Spleen (tissue), 11 donors: ENCODE results near the gene DKK2. TPM values are rescaled to one million over a fixed set of nuclear protein-coding genes. Genes with fewer than 3 reads are reported as not detected.

Source experiments
- DNase-seq: peaks from one replicate; pipeline ENCODE4 v3.0.0-alpha.2; 2020
- H3K27ac ChIP-seq, 8 donors: fragments of 200-600 bp; sonication (generic) in 7 of 8; 1 replicate in 4 of 8; 2 replicates in 4 of 8; pipeline versions ENCODE4 v1.5.0 to v1.8.0; 2016 to 2021; ENCODE audit warnings: inconsistent platforms in 4 of 8, mild to moderate bottlenecking in 4 of 8, moderate library complexity in 1 of 8
- H3K27me3 ChIP-seq, 7 donors: fragments of 200-600 bp; sonication (generic) in 6 of 7; replicated peaks in 1 of 7; 1 replicate in 4 of 7; 2 replicates in 3 of 7; pipeline versions ENCODE4 v1.5.0 to v1.8.0; 2016 to 2021; ENCODE audit warnings: inconsistent platforms in 3 of 7, mild to moderate bottlenecking in 1 of 7
- H3K36me3 ChIP-seq, 6 donors: fragments of 200-600 bp; sonication (generic) in 5 of 6; 1 replicate in 4 of 6; 2 replicates in 2 of 6; pipeline versions ENCODE4 v1.5.0 to v1.8.0; 2016 to 2021; ENCODE audit warnings: inconsistent platforms in 2 of 6
- H3K4me1 ChIP-seq, 6 donors: fragments of 200-600 bp; sonication (generic) in 5 of 6; 1 replicate in 3 of 6; 2 replicates in 3 of 6; pipeline versions ENCODE4 v1.5.0 to v1.8.0; 2016 to 2021; ENCODE audit warnings: inconsistent platforms in 3 of 6
- H3K4me3 ChIP-seq, 8 donors: fragments of 200-600 bp; sonication (generic) in 7 of 8; 1 replicate in 4 of 8; 2 replicates in 4 of 8; pipeline versions ENCODE4 v1.5.0 to v1.8.0; 2016 to 2021; ENCODE audit warnings: inconsistent platforms in 4 of 8, mild to moderate bottlenecking in 4 of 8, moderate library complexity in 2 of 8
- H3K9me3 ChIP-seq, 8 donors: fragments of 200-600 bp; sonication (generic) in 7 of 8; 1 replicate in 4 of 8; 2 replicates in 4 of 8; pipeline versions ENCODE4 v1.5.0 to v1.8.0; 2016 to 2021; ENCODE audit warnings: inconsistent platforms in 4 of 8
- CTCF ChIP-seq, 11 experiments: fragments of 200-600 bp in 7 of 11; fragments of 450-650 bp in 4 of 11; sonication (generic) in 4 of 11; IDR thresholded peaks in 8 of 11; conservative IDR thresholded peaks in 3 of 11; 1 replicate in 7 of 11; 2 replicates in 4 of 11; pipeline versions ENCODE4 v1.4.0 to v1.8.0; 2016 to 2021; ENCODE audit warnings: antibody characterized with exemption in 11 of 11, inconsistent platforms in 4 of 11, mild to moderate bottlenecking in 1 of 11
- POLR2A ChIP-seq, 3 donors: fragments of 450-650 bp; IDR thresholded peaks; one replicate each; pipeline ENCODE4 v1.5.1; 2017; ENCODE audit warnings: antibody characterized with exemption in 3 of 3, mild to moderate bottlenecking in 1 of 3
- POLR2AphosphoS5 ChIP-seq, 3 donors: sonication (generic); formaldehyde crosslinking; IDR thresholded peaks; one replicate each; pipeline ENCODE4 v1.5.1; 2017; ENCODE audit warnings: antibody characterized with exemption in 3 of 3
- WGBS, 5 donors: extraction: QIAGEN DNeasy Blood & Tissue Kit in 3 of 5; methylation state at CpG; one replicate each; pipeline versions ENCODE4 v1.1.5 to v1.1.7; 2013 to 2018; 5-methylcytosine and 5-hydroxymethylcytosine counted together
- intact Hi-C: fragments of 100-400 bp; cut with DNase I; formaldehyde crosslinking; loops from one replicate; pipeline ENCODE4 v1.15.0; 2023; ENCODE audit warnings: low total_unique reads
- polyA plus RNA-seq, 3 donors: library from polyadenylated mRNA; stranded (reverse); fragments of 200-250 nt; gene quantifications; one replicate each; pipeline ENCODE4 v1.2.1, GENCODE V29; 2013
- total RNA-seq, 7 donors: library from RNA; depleted of rRNA in 3 of 7; stranded (reverse); fragments of >200 nt in 3 of 7; fragmentation: NEBNext Ultra II Directional in 4 of 7; extraction: Animal tissue kit (Norgen Biotek cat#: 25700) in 4 of 7; gene quantifications; one replicate each; pipeline versions ENCODE4 v1.1.0 to v1.2.1, GENCODE V29; 2016 to 2021
- donor health status: healthy with polysubstance abuse.
- donor health status: DM: no; HTN: no; CAD: no; lungs with moderate emphysema.
- donor health status: DM: no; HTN: no; CAD: no.
- donor health status: Bipolar disorder and iron deficiency.
- donor health status: healthy.
- donor health status: DM: no; HTN: no; CAD: no.
- donor health status: DM: yes; HTN: yes; CAD: no.

Gene DKK2
- total and polyA plus RNA-seq, 10 donors, result 0.20 to 2.0 (median 0.51) TPM

- no peak for TF ChIP-seq POLR2A (IDR thresholded peaks at IDR 0.05)
- TF ChIP-seq POLR2AphosphoS5 (IDR thresholded peaks at IDR 0.05), result no peak
- no peak for TF ChIP-seq CTCF (IDR thresholded peaks at IDR 0.05 in 8 of 11, conservative IDR thresholded peaks at IDR 0.05 in 3 of 11)
- no peak overlapping the region for H3K4me3 ChIP-seq
- no peaks in the 10 kb centered on the region for H3K36me3 ChIP-seq
- intact Hi-C loops, result no loop called here
- no peaks in the 10 kb centered on the region for H3K27me3 ChIP-seq
- no peak overlapping the region for H3K27ac ChIP-seq
- no peak for DNase-seq
- no peaks in the 10 kb centered on the region for H3K4me1 ChIP-seq
- H3K9me3 ChIP-seq, result peaks cover 0 to 4% (median 0%) of the 10 kb centered on the region in 8 donors
Observed at GRCh38 chr4:107071108-107071507, 35.0 kb upstream of the DKK2 start.

GRCh38 chr4:107069049-107069448 lies 32.9 kb upstream of the DKK2 start:
- Histone ChIP-seq H3K27me3 (no peaks in the 10 kb centered on the region), H3K4me1 (no peaks in the 10 kb centered on the region), H3K4me3 (no peak overlapping the region), H3K36me3 (no peaks in the 10 kb centered on the region), H3K9me3 (peaks cover 0 to 4% (median 0%) of the 10 kb centered on the region in 8 donors), H3K27ac (no peak overlapping the region)
- intact Hi-C loops, result no loop called here
- WGBS, 5 donors, result 54 to 89% (median 79%) methylated on average over 3 of the region's 3 CpGs
- DNase-seq, result no peak
- TF ChIP-seq CTCF (IDR thresholded peaks at IDR 0.05 in 8 of 11, conservative IDR thresholded peaks at IDR 0.05 in 3 of 11), result no peak
- TF ChIP-seq POLR2AphosphoS5 (IDR thresholded peaks at IDR 0.05), result no peak

- H3K4me1 ChIP-seq, result no peaks in the 10 kb centered on the region
- H3K9me3 ChIP-seq, result no peaks in the 10 kb centered on the region
- no peaks in the 10 kb centered on the region for H3K27me3 ChIP-seq
- H3K4me3 ChIP-seq, result no peak overlapping the region
- no peaks in the 10 kb centered on the region for H3K36me3 ChIP-seq
- intact Hi-C loops, result no loop called here
- WGBS, 5 donors, result 23 to 77% (median 70%) methylated on average over 1 of the region's 1 CpG
- DNase-seq, result no peak
- TF ChIP-seq POLR2A (IDR thresholded peaks at IDR 0.05) (no peak), POLR2AphosphoS5 (IDR thresholded peaks at IDR 0.05) (no peak), CTCF (IDR thresholded peaks at IDR 0.05 in 8 of 11, conservative IDR thresholded peaks at IDR 0.05 in 3 of 11) (no peak)
- no peak overlapping the region for H3K27ac ChIP-seq
Observed at GRCh38 chr4:107068116-107068515, 32.0 kb upstream of the DKK2 start.

GRCh38 chr4:107066621-107067020 lies 30.5 kb upstream of the DKK2 start:
- H3K4me3 ChIP-seq, result no peak overlapping the region
- H3K27ac ChIP-seq, result no peak overlapping the region
- H3K36me3 ChIP-seq, result no peaks in the 10 kb centered on the region
- DNase-seq, result no peak
- H3K27me3 ChIP-seq, result no peaks in the 10 kb centered on the region
- 88 to 100% (median 94%) methylated on average over 1 of the region's 1 CpG for WGBS, 5 donors
- intact Hi-C loops, result no loop called here
- TF ChIP-seq POLR2AphosphoS5 (IDR thresholded peaks at IDR 0.05), result no peak
- H3K4me1 ChIP-seq, result no peaks in the 10 kb centered on the region
- H3K9me3 ChIP-seq, result no peaks in the 10 kb centered on the region

- Histone ChIP-seq H3K36me3 (no peaks in the 10 kb centered on the region), H3K4me1 (no peaks in the 10 kb centered on the region), H3K27ac (no peak overlapping the region), H3K4me3 (no peak overlapping the region), H3K9me3 (no peaks in the 10 kb centered on the region), H3K27me3 (no peaks in the 10 kb centered on the region)
- DNase-seq, result no peak
- TF ChIP-seq CTCF (IDR thresholded peaks at IDR 0.05 in 8 of 11, conservative IDR thresholded peaks at IDR 0.05 in 3 of 11) (no peak), POLR2A (IDR thresholded peaks at IDR 0.05) (no peak)
- intact Hi-C loops, result no loop called here
Observed at GRCh38 chr4:107065201-107065600, 29.1 kb upstream of the DKK2 start.
